GM12878 (cell line): ENCODE measurements around the gene VCL. TPM values are rescaled to one million over a fixed set of nuclear protein-coding genes. Genes with fewer than 3 reads are reported as not detected.
A peak's percentile ranks its signal among the peaks of the same experiment; 100 is the strongest.

Experiments
- ATAC-seq: fragments of 200-7000 bp; cut with Tn5 transposase; 3 replicates; pipeline ENCODE4 v1.9.1; 2020; ENCODE audit warnings: mild to moderate bottlenecking, moderate library complexity
- BruUV-seq: library from RNA; stranded (reverse); fragments of 400-500 nt; replicated peaks from 2 replicates; lab custom pipeline; 2021; lab: Mats Ljungman, UMichigan
- CTCF ChIA-PET: fragments of 300-600 bp; sonication (Branson Sonifier 250); formaldehyde crosslinking; extraction: SDS; loops from one replicate; lab custom pipeline; 2021; ENCODE audit warnings: inconsistent platforms; lab: Yijun Ruan, JAX
- POLR2A ChIA-PET: fragments of 350-600 bp; formaldehyde crosslinking; extraction: SDS; loops from one replicate; lab custom pipeline; 2021; ENCODE audit warnings: inconsistent platforms; lab: Charles Lee
- RAD21 ChIA-PET: fragments of 300-600 bp; sonication (Branson Sonifier 250); formaldehyde crosslinking; loops from one replicate; lab custom pipeline; 2023; ENCODE audit warnings: antibody characterized with exemption; ENCODE audit not compliant: unreplicated experiment; lab: Charles Lee
- SMC1A ChIA-PET: fragments of 300-600 bp; sonication (Branson Sonifier 250); formaldehyde crosslinking; loops from one replicate; lab custom pipeline; 2023; ENCODE audit not compliant: unreplicated experiment, uncharacterized antibody; lab: Charles Lee
- DNase-seq: peaks from one replicate; pipeline ENCODE4 v3.0.0-alpha.2; 2011; ENCODE audit warnings: low read depth, low spot score
- FAIRE-seq: peaks from 3 replicates; lab custom pipeline; 2011; peaks lifted over from hg19 to GRCh38; lab: Jason Lieb, UNC
- H2AFZ ChIP-seq: 2 replicates; pipeline ENCODE4 v1.6.0; 2011; ENCODE audit warnings: low read depth, low read length, control low read depth; ENCODE audit not compliant: control insufficient read depth
- H3K27ac ChIP-seq: 2 replicates; pipeline ENCODE4 v1.5.1; 2011; ENCODE audit warnings: control low read depth; ENCODE audit not compliant: control insufficient read depth, insufficient read depth
- H3K27me3 ChIP-seq, 2 experiments: replicated peaks in 1 of 2; 2 replicates each; pipeline versions ENCODE4 v1.6.0 to v1.6.1; 2011; ENCODE audit warnings: low read length in 1 of 2; ENCODE audit not compliant: control insufficient read depth in 2 of 2, insufficient read depth in 2 of 2
- H3K36me3 ChIP-seq, 2 experiments: 2 replicates each; pipeline ENCODE4 v1.5.1; 2011; ENCODE audit warnings: low read length in 1 of 2; ENCODE audit not compliant: control insufficient read depth in 2 of 2, insufficient read depth in 2 of 2
- H3K4me1 ChIP-seq: 2 replicates; pipeline ENCODE4 v1.6.1; 2011; ENCODE audit warnings: mild to moderate bottlenecking, low read length, moderate library complexity, mixed read lengths; ENCODE audit not compliant: control insufficient read depth, insufficient read depth
- H3K4me2 ChIP-seq: 2 replicates; pipeline ENCODE4 v1.6.0; 2011; ENCODE audit warnings: control low read depth; ENCODE audit not compliant: control insufficient read depth, insufficient read depth
- H3K4me3 ChIP-seq: fragments of 200-600 bp; sonication (generic); 2 replicates; pipeline ENCODE4 v1.5.1; 2016
- H3K79me2 ChIP-seq: 2 replicates; pipeline ENCODE4 v1.6.0; 2011; ENCODE audit warnings: low read length; ENCODE audit not compliant: control insufficient read depth, insufficient read depth
- H3K9ac ChIP-seq: 2 replicates; pipeline ENCODE4 v1.8.0; 2011; ENCODE audit warnings: low read length, control low read depth, mixed read lengths; ENCODE audit not compliant: control insufficient read depth, insufficient read depth
- H3K9me3 ChIP-seq: replicated peaks from 3 replicates; pipeline ENCODE4 v1.5.1; 2011; ENCODE audit warnings: mild to moderate bottlenecking, low read length; ENCODE audit not compliant: control insufficient read depth, insufficient read depth
- H4K20me1 ChIP-seq: 2 replicates; pipeline ENCODE4 v1.6.0; 2011; ENCODE audit not compliant: control insufficient read depth, insufficient read depth
- ATF3 ChIP-seq: IDR thresholded peaks from 2 replicates; pipeline ENCODE4 v1.6.1; 2011; ENCODE audit warnings: low read depth, mild to moderate bottlenecking, low read length, moderate library complexity, borderline replicate concordance; ENCODE audit errors: extremely low read depth
- BHLHE40 ChIP-seq, 2 experiments: fragments of 450-650 bp in 1 of 2; IDR thresholded peaks; 2 replicates each; pipeline ENCODE4 v1.6.1; 2011 to 2017; ENCODE audit warnings: low read depth in 2 of 2, borderline replicate concordance in 1 of 2, improper control_type of control experiment in 1 of 2, low read length in 1 of 2, mild to moderate bottlenecking in 1 of 2
- BMI1 ChIP-seq: fragments of 450-650 bp; IDR thresholded peaks from 2 replicates; pipeline ENCODE4 v1.6.1; 2016; ENCODE audit warnings: mild to moderate bottlenecking, moderate library complexity, borderline replicate concordance
- CBFB ChIP-seq: IDR thresholded peaks from 2 replicates; pipeline ENCODE4 v1.6.1; 2016; ENCODE audit warnings: antibody characterized with exemption, low read depth
- CREB1 ChIP-seq: IDR thresholded peaks from 2 replicates; pipeline ENCODE4 v1.6.1; 2012; ENCODE audit warnings: low read depth, mild to moderate bottlenecking, inconsistent platforms
- PBX3 ChIP-seq: IDR thresholded peaks from 2 replicates; pipeline ENCODE4 v1.6.1; 2011; ENCODE audit warnings: mild to moderate bottlenecking, low read depth, low read length, moderate library complexity; ENCODE audit not compliant: insufficient replicate concordance
- RB1 ChIP-seq: fragments of 450-650 bp; formaldehyde crosslinking; IDR thresholded peaks from 2 replicates; pipeline ENCODE4 v1.6.1; 2017; ENCODE audit warnings: mild to moderate bottlenecking, borderline replicate concordance
- RELA ChIP-seq: fragments of 450-650 bp; IDR thresholded peaks from 2 replicates; pipeline ENCODE4 v1.8.0; 2014; ENCODE audit warnings: borderline replicate concordance; ENCODE audit not compliant: partially characterized antibody
- SMARCA5 ChIP-seq: fragments of 450-650 bp; IDR thresholded peaks from 2 replicates; pipeline ENCODE4 v1.6.1; 2017; ENCODE audit warnings: mild to moderate bottlenecking
- STAT1 ChIP-seq: fragments of 450-650 bp; conservative IDR thresholded peaks from 2 replicates; pipeline ENCODE4 v1.6.1; 2014; ENCODE audit warnings: antibody characterized with exemption, mild to moderate bottlenecking
- YY1 ChIP-seq: IDR thresholded peaks from 2 replicates; pipeline ENCODE4 v1.6.1; 2011; ENCODE audit warnings: low read depth, mild to moderate bottlenecking, low read length
- ZBTB33 ChIP-seq: fragments of 450-650 bp; IDR thresholded peaks from 2 replicates; pipeline ENCODE4 v1.6.1; 2017; ENCODE audit warnings: mild to moderate bottlenecking
- ZNF384 ChIP-seq: IDR thresholded peaks from 2 replicates; pipeline ENCODE4 v1.6.1; 2012; ENCODE audit warnings: low read depth, mild to moderate bottlenecking, low read length, improper control_type of control experiment, borderline replicate concordance
- ZNF592 ChIP-seq: fragments of 450-650 bp; IDR thresholded peaks from 2 replicates; pipeline ENCODE4 v1.6.1; 2017; ENCODE audit warnings: mild to moderate bottlenecking, moderate library complexity
- WGBS: methylation state at CpG from one replicate; pipeline ENCODE4 v1.1.6; 2016; ENCODE audit warnings: low lambda C conversion rate; ENCODE audit not compliant: insufficient replicate concordance, insufficient coverage; ENCODE audit errors: missing lambda C conversion rate; 5-methylcytosine and 5-hydroxymethylcytosine counted together
- in situ Hi-C: fragments of 300-500 bp; cut with MboI; formaldehyde crosslinking; loops from 9 replicates; pipeline ENCODE4 v1.14.3; 2018; ENCODE audit warnings: mixed read lengths
- intact Hi-C: fragments of 100-400 bp; cut with micrococcal nuclease; formaldehyde crosslinking; loops from one replicate; pipeline ENCODE4 v1.14.2; 2022; ENCODE audit not compliant: unreplicated experiment
- polyA plus RNA-seq, 11 experiments: library from polyadenylated mRNA; depleted of rRNA in 4 of 11; unstranded in 6 of 11; stranded (reverse) in 5 of 11; fragments of >200 nt; fragmentation: Nextera tagmentation in 4 of 11; fragmentation: Illumina TruSeq in 1 of 11; extraction: Ambion mirVana in 4 of 11; extraction: Trizol in 1 of 11; gene quantifications; 1 replicate in 1 of 11; 2 replicates in 10 of 11; pipeline versions ENCODE4 v1.2.1 to v1.2.3, GENCODE V29; 2011 to 2016; ENCODE audit warnings: inconsistent platforms in 2 of 11, missing spikeins in 2 of 11, low read depth in 1 of 11
- total RNA-seq, 4 experiments: library from RNA; depleted of rRNA in 3 of 4; stranded (reverse); fragments of >200 nt in 3 of 4; fragmentation: Illumina TruSeq in 1 of 4; extraction: Trizol in 1 of 4; gene quantifications; 2 replicates each; pipeline versions ENCODE4 v1.2.1 to v1.2.3, GENCODE V29; 2013 to 2021

VCL gene
- total and polyA plus RNA-seq, 10 of the 15 experiments (the other 5 are each of a cell fraction or from before 2014, with no cell fraction given), result 6.7 to 54.6 (median 24.3) TPM

GRCh38 chr10:74096777-74097176 lies 98.9 kb downstream of the VCL start:
- intact Hi-C loops, result loop anchor here (5.0 kb wide), 1 partner anchor 139 kb away; no protein-coding TSS in a partner anchor
- Histone ChIP-seq H3K27ac (peak overlapping the region; percentile 30; the same call in 1 of the 2 replicates), H3K4me1 (peaks cover 8% of the 10 kb centered on the region), H3K9ac (no peak overlapping the region), H3K4me2 (peak overlapping the region; percentile 51), H4K20me1 (no peaks in the 10 kb centered on the region), H2AFZ (no peak overlapping the region; the same call in 1 of the 2 replicates), H3K9me3 (no peaks in the 10 kb centered on the region), H3K36me3 (peaks cover 0 to 14% of the 10 kb centered on the region in 2 experiments; a peak in 1 of 4 replicates), H3K27me3 (no peaks in the 10 kb centered on the region), H3K79me2 (no peaks in the 10 kb centered on the region), H3K4me3 (no peak overlapping the region)
- ChIA-PET SMC1A (interaction anchor here (0.7 to 3.1 kb wide), 14 partner anchors 12 to 217 kb away, joined by 3 to 31 read pairs (median 4); partner anchors contain the start of genes ADK and AP3M1), CTCF (interaction anchor here (0.9 to 13.9 kb wide), 11 partner anchors 11 to 217 kb away, joined by 3 to 185 read pairs (median 4); no protein-coding TSS in a partner anchor), RAD21 (interaction anchor here (1.0 to 2.5 kb wide), 7 partner anchors 16 to 216 kb away, joined by 3 to 13 read pairs (median 6); no protein-coding TSS in a partner anchor), POLR2A (interaction anchor here (0.6 to 1.2 kb wide), 4 partner anchors 18 to 163 kb away, joined by 3 to 5 read pairs (median 4); no protein-coding TSS in a partner anchor)
- in situ Hi-C loops, result loop anchor here (25.0 kb wide), 1 partner anchor 209 kb away; no protein-coding TSS in a partner anchor
- peak; percentile 18 for FAIRE-seq
- BruUV-seq, result no TSS peak
- ATAC-seq, result peak; percentile 99
- peak; percentile 69 for DNase-seq
- 7% methylated on average over 2 of the region's 2 CpGs for WGBS
- no peak for TF ChIP-seq BMI1
- TF ChIP-seq RELA, result no peak
- no peak for TF ChIP-seq SMARCA5
- peak; percentile 28; the same call in 1 of the 2 replicates for TF ChIP-seq YY1
- 0 out of 2 replicates have a peak, but pooled peaks have one; percentile 45 for TF ChIP-seq CBFB
- no peak for TF ChIP-seq PBX3
- no peak for TF ChIP-seq STAT1
- no peak for TF ChIP-seq RB1
- TF ChIP-seq ZNF592, result no peak
- no peak for TF ChIP-seq ATF3
- peak in 1 of 2 experiments; percentile 33; a peak in 1 of 4 replicates for TF ChIP-seq BHLHE40 (IDR thresholded peaks at IDR 0.05; ENCODE audit: borderline replicate concordance in 1 of 2, low read depth in 2 of 2, low read length in 1 of 2)
- TF ChIP-seq ZNF384, result no peak
- TF ChIP-seq ZBTB33, result no peak
- no peak for TF ChIP-seq CREB1
